HepG2 (cell line): ENCODE results near the gene TRIO. TPM values are rescaled to one million over a fixed set of nuclear protein-coding genes. Genes with fewer than 3 reads are reported as not detected.

ENCODE experiments used
- BCL3 ChIP-seq: sonication (generic); formaldehyde crosslinking; IDR thresholded peaks from 2 replicates; pipeline ENCODE4 v1.5.1; 2020; ENCODE audit warnings: mild to moderate bottlenecking, missing genetic modification reagents, moderate library complexity
- JUND ChIP-seq: sonication (generic); formaldehyde crosslinking; IDR thresholded peaks from 2 replicates; pipeline ENCODE4 v1.8.0; 2022; ENCODE audit warnings: mild to moderate bottlenecking, missing genetic modification reagents
- NFIC ChIP-seq: IDR thresholded peaks from 2 replicates; pipeline ENCODE4 v1.6.1; 2012; ENCODE audit warnings: mild to moderate bottlenecking, low read length, inconsistent platforms
- PRMT3 ChIP-seq: sonication (generic); formaldehyde crosslinking; IDR thresholded peaks from 2 replicates; pipeline ENCODE4 v1.8.1; 2022; ENCODE audit warnings: low read depth, mild to moderate bottlenecking, moderate library complexity, missing genetic modification reagents, borderline replicate concordance
- PTBP1 ChIP-seq: fragments of 200-400 bp; formaldehyde crosslinking; IDR thresholded peaks from 2 replicates; pipeline ENCODE4 v1.6.1; 2018; ENCODE audit warnings: low read length, low read depth; ENCODE audit not compliant: poor library complexity, severe bottlenecking
- RBM39 ChIP-seq: fragments of 200-400 bp; formaldehyde crosslinking; IDR thresholded peaks from one replicate; pipeline ENCODE4 v1.6.1; 2018; ENCODE audit warnings: antibody characterized with exemption, mild to moderate bottlenecking, low read depth, low read length; ENCODE audit not compliant: poor library complexity, severe bottlenecking
- SMAD3 ChIP-seq: sonication (generic); formaldehyde crosslinking; IDR thresholded peaks from 2 replicates; pipeline ENCODE4 v1.4.0; 2020; ENCODE audit warnings: missing genetic modification reagents
- SOX5 ChIP-seq: IDR thresholded peaks from 2 replicates; pipeline ENCODE4 v1.6.1; 2016; ENCODE audit warnings: borderline replicate concordance
- TEAD3 ChIP-seq: optimal IDR thresholded peaks from 2 replicates; pipeline ENCODE3; 2016; ENCODE audit warnings: borderline replicate concordance
- TIGD3 ChIP-seq: sonication (generic); formaldehyde crosslinking; IDR thresholded peaks from 2 replicates; pipeline ENCODE4 v1.5.1; 2020; ENCODE audit warnings: mild to moderate bottlenecking, missing genetic modification reagents, borderline replicate concordance
- U2AF1 ChIP-seq: fragments of 200-400 bp; formaldehyde crosslinking; optimal IDR thresholded peaks from 2 replicates; pipeline ENCODE3; 2017; ENCODE audit warnings: mild to moderate bottlenecking, low read depth, low read length
- ZBTB34 ChIP-seq: sonication (generic); formaldehyde crosslinking; IDR thresholded peaks from 2 replicates; pipeline ENCODE4 v1.8.0; 2022; ENCODE audit warnings: mild to moderate bottlenecking, missing genetic modification reagents
- ZNF160 ChIP-seq: sonication (generic); formaldehyde crosslinking; IDR thresholded peaks from 2 replicates; pipeline ENCODE4 v1.8.0; 2022; ENCODE audit warnings: mild to moderate bottlenecking, inconsistent platforms, missing genetic modification reagents
- ZNF232 ChIP-seq: sonication (generic); formaldehyde crosslinking; IDR thresholded peaks from 2 replicates; pipeline ENCODE4 v1.4.0; 2020; ENCODE audit warnings: missing genetic modification reagents, borderline replicate concordance
- ZNF264 ChIP-seq: sonication (generic); formaldehyde crosslinking; IDR thresholded peaks from 2 replicates; pipeline ENCODE4 v1.4.0; 2020; ENCODE audit warnings: missing genetic modification reagents
- polyA plus RNA-seq, 8 experiments: library from polyadenylated mRNA; depleted of rRNA in 3 of 8; stranded (reverse) in 7 of 8; unstranded in 1 of 8; fragments of >200 nt; fragmentation: Illumina TruSeq in 4 of 8; extraction: Trizol in 4 of 8; gene quantifications; 2 replicates each; pipeline versions ENCODE4 v1.2.1 to v1.2.3, GENCODE V29; 2011 to 2016; ENCODE audit warnings: low read depth in 4 of 8, missing spikeins in 1 of 8, mixed read lengths in 1 of 8; ENCODE audit not compliant: insufficient read depth in 1 of 8
- total RNA-seq, 5 experiments: library from RNA; depleted of rRNA; stranded (reverse); fragments of >200 nt; fragmentation: Illumina TruSeq; extraction: Trizol; gene quantifications; 2 replicates each; pipeline ENCODE4 v1.2.3, GENCODE V29; 2016; ENCODE audit warnings: low read depth in 1 of 5
- TF ChIP-seq, protein P1 (sequence below): sonication (generic); formaldehyde crosslinking; IDR thresholded peaks from 2 replicates; pipeline ENCODE4 v1.8.1; 2023; ENCODE audit warnings: missing genetic modification reagents, mild to moderate bottlenecking, borderline replicate concordance
- TF ChIP-seq, protein P2 (sequence below): sonication (generic); formaldehyde crosslinking; IDR thresholded peaks from 2 replicates; pipeline ENCODE4 v1.8.0; 2022; ENCODE audit warnings: missing genetic modification reagents, low read depth, mild to moderate bottlenecking, borderline replicate concordance
- TF ChIP-seq, protein P3 (sequence below): sonication (generic); formaldehyde crosslinking; IDR thresholded peaks from 2 replicates; pipeline ENCODE4 v1.8.1; 2022; ENCODE audit warnings: low read depth, mild to moderate bottlenecking, missing genetic modification reagents
- TF ChIP-seq, protein P4 (sequence below): sonication (generic); formaldehyde crosslinking; IDR thresholded peaks from 2 replicates; pipeline ENCODE4 v1.4.0; 2020; ENCODE audit warnings: missing genetic modification reagents

TRIO gene
- total and polyA plus RNA-seq, 2 of the 13 experiments (the other 11 are each of a cell fraction or from before 2014, with no cell fraction given), result 45.2 to 45.9 TPM

GRCh38 chr5:14208071-14209021 lies 65.2 kb downstream of the TRIO start (continued):
- TF ChIP-seq BCL3 (CRISPR knock-in tag) (no peak), NFIC (0 out of 2 replicates have a peak, but pooled peaks have one; percentile 20), SOX5 (CRISPR knock-in tag) (peak; percentile 71), U2AF1 (no peak), JUND (CRISPR knock-in tag) (no peak), ZNF232 (CRISPR knock-in tag) (peak; percentile 83), RBM39 (no peak), TEAD3 (CRISPR knock-in tag) (peak; percentile 23), SMAD3 (CRISPR knock-in tag) (no peak), PRMT3 (no peak), ZBTB34 (CRISPR knock-in tag) (no peak), TIGD3 (CRISPR knock-in tag) (no peak), ZNF264 (peak; percentile 33; the same call in 1 of the 2 replicates), ZNF160 (CRISPR knock-in tag) (no peak), PTBP1 (no peak)
- TF ChIP-seq, protein P1, sequence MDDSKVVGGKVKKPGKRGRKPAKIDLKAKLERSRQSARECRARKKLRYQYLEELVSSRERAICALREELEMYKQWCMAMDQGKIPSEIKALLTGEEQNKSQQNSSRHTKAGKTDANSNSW, result no peak
- TF ChIP-seq, protein P2, sequence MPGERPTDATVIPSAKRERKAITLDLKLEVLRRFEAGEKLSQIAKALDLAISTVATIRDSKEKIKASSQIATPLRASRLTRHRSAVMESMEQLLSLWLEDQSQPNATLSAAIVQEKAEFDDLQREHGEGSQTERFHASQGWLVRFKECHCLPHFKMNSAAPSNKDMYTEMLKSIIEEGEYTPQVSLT, result no peak
- TF ChIP-seq, protein P3, sequence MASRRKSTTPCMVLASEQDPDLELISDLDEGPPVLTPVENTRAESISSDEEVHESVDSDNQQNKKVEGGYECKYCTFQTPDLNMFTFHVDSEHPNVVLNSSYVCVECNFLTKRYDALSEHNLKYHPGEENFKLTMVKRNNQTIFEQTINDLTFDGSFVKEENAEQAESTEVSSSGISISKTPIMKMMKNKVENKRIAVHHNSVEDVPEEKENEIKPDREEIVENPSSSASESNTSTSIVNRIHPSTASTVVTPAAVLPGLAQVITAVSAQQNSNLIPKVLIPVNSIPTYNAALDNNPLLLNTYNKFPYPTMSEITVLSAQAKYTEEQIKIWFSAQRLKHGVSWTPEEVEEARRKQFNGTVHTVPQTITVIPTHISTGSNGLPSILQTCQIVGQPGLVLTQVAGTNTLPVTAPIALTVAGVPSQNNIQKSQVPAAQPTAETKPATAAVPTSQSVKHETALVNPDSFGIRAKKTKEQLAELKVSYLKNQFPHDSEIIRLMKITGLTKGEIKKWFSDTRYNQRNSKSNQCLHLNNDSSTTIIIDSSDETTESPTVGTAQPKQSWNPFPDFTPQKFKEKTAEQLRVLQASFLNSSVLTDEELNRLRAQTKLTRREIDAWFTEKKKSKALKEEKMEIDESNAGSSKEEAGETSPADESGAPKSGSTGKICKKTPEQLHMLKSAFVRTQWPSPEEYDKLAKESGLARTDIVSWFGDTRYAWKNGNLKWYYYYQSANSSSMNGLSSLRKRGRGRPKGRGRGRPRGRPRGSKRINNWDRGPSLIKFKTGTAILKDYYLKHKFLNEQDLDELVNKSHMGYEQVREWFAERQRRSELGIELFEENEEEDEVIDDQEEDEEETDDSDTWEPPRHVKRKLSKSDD, result no peak
- TF ChIP-seq, protein P4, sequence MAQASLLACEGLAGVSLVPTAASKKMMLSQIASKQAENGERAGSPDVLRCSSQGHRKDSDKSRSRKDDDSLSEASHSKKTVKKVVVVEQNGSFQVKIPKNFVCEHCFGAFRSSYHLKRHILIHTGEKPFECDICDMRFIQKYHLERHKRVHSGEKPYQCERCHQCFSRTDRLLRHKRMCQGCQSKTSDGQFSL, result no peak
